H9 (cell line): ENCODE data around the gene CCL27. TPM values are rescaled to one million over a fixed set of nuclear protein-coding genes. Genes with fewer than 3 reads are reported as not detected.

Experiments used
- DNase-seq: peaks from one replicate; pipeline ENCODE4 v3.0.0-alpha.2; 2017
- H2AFZ ChIP-seq: one replicate; pipeline ENCODE4 v1.6.1; 2013; ENCODE audit warnings: mild to moderate bottlenecking, low read length, control low read depth, moderate library complexity
- H2AK5ac ChIP-seq: 2 replicates; pipeline ENCODE4 v1.6.1; 2013; ENCODE audit warnings: low read length, control low read depth, mixed read lengths; ENCODE audit not compliant: insufficient read length
- H2BK120ac ChIP-seq: one replicate; pipeline ENCODE4 v1.6.1; 2013; ENCODE audit warnings: low read depth, mild to moderate bottlenecking, low read length, control low read depth, inconsistent platforms; ENCODE audit not compliant: poor library complexity, severe bottlenecking
- H2BK12ac ChIP-seq: 2 replicates; pipeline ENCODE4 v1.6.1; 2013; ENCODE audit warnings: low read length, control low read depth, mixed read lengths, low read depth; ENCODE audit not compliant: insufficient read length
- H2BK15ac ChIP-seq: 2 replicates; pipeline ENCODE4 v1.6.1; 2013; ENCODE audit warnings: low read depth, low read length, control low read depth
- H2BK20ac ChIP-seq: one replicate; pipeline ENCODE4 v1.6.1; 2013; ENCODE audit warnings: low read depth, mild to moderate bottlenecking, low read length, control low read depth, inconsistent platforms; ENCODE audit not compliant: poor library complexity, severe bottlenecking
- H2BK5ac ChIP-seq: 2 replicates; pipeline ENCODE4 v1.6.1; 2013; ENCODE audit warnings: low read length, control low read depth, mixed read lengths; ENCODE audit not compliant: insufficient read length
- H3K14ac ChIP-seq: 2 replicates; pipeline ENCODE4 v1.6.1; 2013; ENCODE audit warnings: low read length, control low read depth; ENCODE audit not compliant: insufficient read depth
- H3K18ac ChIP-seq: 2 replicates; pipeline ENCODE4 v1.6.1; 2013; ENCODE audit warnings: low read depth, mild to moderate bottlenecking, mixed read lengths, low read length, control low read depth; ENCODE audit not compliant: insufficient read length
- H3K23ac ChIP-seq: 2 replicates; pipeline ENCODE4 v1.6.1; 2013; ENCODE audit warnings: low read length, control low read depth, mixed read lengths, low read depth; ENCODE audit not compliant: insufficient read length
- H3K23me2 ChIP-seq: 2 replicates; pipeline ENCODE4 v1.6.1; 2013; ENCODE audit warnings: low read depth, mild to moderate bottlenecking, mixed read lengths, low read length, control low read depth; ENCODE audit not compliant: insufficient read length, poor library complexity, severe bottlenecking
- H3K27ac ChIP-seq: 2 replicates; pipeline ENCODE4 v1.5.1; 2013; ENCODE audit warnings: low read length, control low read depth, mixed read lengths, low read depth; ENCODE audit not compliant: insufficient read length
- H3K27me3 ChIP-seq: 2 replicates; pipeline ENCODE4 v1.6.1; 2013; ENCODE audit warnings: low read length, control low read depth, inconsistent platforms; ENCODE audit not compliant: insufficient read depth
- H3K4ac ChIP-seq: 2 replicates; pipeline ENCODE4 v1.6.1; 2013; ENCODE audit warnings: low read depth, mild to moderate bottlenecking, control low read depth, inconsistent platforms, low read length, moderate library complexity
- H3K4me1 ChIP-seq: 2 replicates; pipeline ENCODE4 v1.6.1; 2013; ENCODE audit warnings: low read length, control low read depth, inconsistent platforms; ENCODE audit not compliant: insufficient read depth
- H3K4me2 ChIP-seq: 2 replicates; pipeline ENCODE4 v1.6.1; 2013; ENCODE audit warnings: low read length, control low read depth, mixed read lengths; ENCODE audit not compliant: insufficient read length, insufficient read depth
- H3K56ac ChIP-seq: 2 replicates; pipeline ENCODE4 v1.6.1; 2013; ENCODE audit warnings: low read depth, mild to moderate bottlenecking, mixed read lengths, low read length, control low read depth; ENCODE audit not compliant: insufficient read length
- H3K79me1 ChIP-seq: 2 replicates; pipeline ENCODE4 v1.6.1; 2013; ENCODE audit warnings: low read depth, mild to moderate bottlenecking, moderate library complexity, low read length, control low read depth, inconsistent platforms; ENCODE audit not compliant: insufficient read depth, poor library complexity, severe bottlenecking
- H3K79me2 ChIP-seq: 2 replicates; pipeline ENCODE4 v1.6.1; 2013; ENCODE audit warnings: low read length, control low read depth, inconsistent platforms; ENCODE audit not compliant: insufficient read depth
- H3K9ac ChIP-seq: 2 replicates; pipeline ENCODE4 v1.6.1; 2013; ENCODE audit warnings: low read length, control low read depth, mixed read lengths; ENCODE audit not compliant: insufficient read length; ENCODE audit errors: extremely low read depth
- H3K9me3 ChIP-seq: one replicate; pipeline ENCODE4 v1.6.1; 2013; ENCODE audit warnings: low read depth, low read length, inconsistent platforms; ENCODE audit not compliant: control insufficient read depth
- H3T11ph ChIP-seq: one replicate; pipeline ENCODE4 v1.6.1; 2013; ENCODE audit warnings: mild to moderate bottlenecking, low read length, control low read depth, inconsistent platforms
- H4K20me1 ChIP-seq: one replicate; pipeline ENCODE4 v1.6.1; 2013; ENCODE audit not compliant: control insufficient read depth, insufficient read length, insufficient read depth
- H4K5ac ChIP-seq: 2 replicates; pipeline ENCODE4 v1.6.1; 2013; ENCODE audit warnings: low read depth, mild to moderate bottlenecking, mixed read lengths, low read length, control low read depth; ENCODE audit not compliant: insufficient read length
- H4K8ac ChIP-seq: replicated peaks from 2 replicates; pipeline ENCODE4 v1.6.1; 2013; ENCODE audit warnings: low read length, control low read depth, mixed read lengths, low read depth; ENCODE audit not compliant: insufficient read length
- H4K91ac ChIP-seq: 2 replicates; pipeline ENCODE4 v1.6.1; 2013; ENCODE audit warnings: low read depth, mild to moderate bottlenecking, moderate library complexity, mixed read lengths, low read length, control low read depth; ENCODE audit not compliant: insufficient read length
- H3K27ac Mint-ChIP-seq, 3 experiments: 2 replicates in 2 of 3; 3 replicates in 1 of 3; pipeline ENCODE4 v1.8.0; 2020 to 2021; ENCODE audit warnings: mixed read lengths in 3 of 3, mild to moderate bottlenecking in 1 of 3, moderate library complexity in 1 of 3
- H3K27me3 Mint-ChIP-seq: 2 replicates; pipeline ENCODE4 v1.8.0; 2021; ENCODE audit warnings: low read depth, mild to moderate bottlenecking, moderate library complexity, mixed read lengths
- H3K36me3 Mint-ChIP-seq, 3 experiments: 2 replicates in 2 of 3; 3 replicates in 1 of 3; pipeline ENCODE4 v1.8.0; 2020 to 2021; ENCODE audit warnings: low read depth in 3 of 3, mixed read lengths in 3 of 3; ENCODE audit not compliant: insufficient read depth in 1 of 3
- H3K4me1 Mint-ChIP-seq, 2 experiments: 2 replicates each; pipeline ENCODE4 v1.8.0; 2020; ENCODE audit warnings: mixed read lengths in 2 of 2
- H3K4me3 Mint-ChIP-seq, 2 experiments: 2 replicates in 1 of 2; 3 replicates in 1 of 2; pipeline ENCODE4 v1.8.0; 2020 to 2021; ENCODE audit warnings: mild to moderate bottlenecking in 2 of 2, mixed read lengths in 2 of 2, moderate library complexity in 1 of 2
- H3K9me3 Mint-ChIP-seq, 2 experiments: 2 replicates in 1 of 2; 3 replicates in 1 of 2; pipeline ENCODE4 v1.8.0; 2020; ENCODE audit warnings: mild to moderate bottlenecking in 2 of 2, mixed read lengths in 2 of 2, moderate library complexity in 1 of 2
- total RNA-seq: library from RNA; stranded (reverse); gene quantifications from 2 replicates; pipeline ENCODE4 v1.2.1, GENCODE V29; 2021
- TF ChIP-seq, protein P1 (sequence below): fragments of 200-600 bp; sonication (generic); conservative IDR thresholded peaks from 3 replicates; pipeline ENCODE4 v1.8.0; 2021; ENCODE audit warnings: antibody characterized with exemption, mild to moderate bottlenecking

Gene CCL27
- total RNA-seq, 1 experiment from 2014 or later: 0.28 TPM

GRCh38 chr9:34694811-34695210, 32.4 kb upstream of the CCL27 start:
- no peak overlapping the region for H3K56ac ChIP-seq
- H4K20me1 ChIP-seq: no peaks in the 10 kb centered on the region
- peaks cover 21% of the 10 kb centered on the region for H3K27me3 Mint-ChIP-seq
- no peak for DNase-seq
- H2BK5ac ChIP-seq: no peak overlapping the region
- H3K23me2 ChIP-seq: no peaks in the 10 kb centered on the region
- no peak overlapping the region for H3K23ac ChIP-seq
- no peak overlapping the region for H3K4me2 ChIP-seq
- no peak overlapping the region for H2BK120ac ChIP-seq
- no peak overlapping the region for H4K91ac ChIP-seq
- H4K8ac ChIP-seq: no peak overlapping the region
- H3K4ac ChIP-seq: no peak overlapping the region
- no peak overlapping the region for H3K27ac Mint-ChIP-seq
- H3T11ph ChIP-seq: no peak overlapping the region
- H3K4me1 Mint-ChIP-seq: peaks cover 3 to 4% of the 10 kb centered on the region in 2 experiments; a peak in 3 of 4 replicates
- H4K5ac ChIP-seq: no peak overlapping the region
- no peak overlapping the region for H2BK15ac ChIP-seq
- no peaks in the 10 kb centered on the region for H3K9me3 Mint-ChIP-seq
- H3K79me2 ChIP-seq: no peaks in the 10 kb centered on the region
- H3K27ac ChIP-seq: no peak overlapping the region
- no peak overlapping the region for H3K18ac ChIP-seq
- H2BK12ac ChIP-seq: no peak overlapping the region
- H3K9me3 ChIP-seq: no peaks in the 10 kb centered on the region
- H3K36me3 Mint-ChIP-seq: no peaks in the 10 kb centered on the region; a peak in 1 of 7 replicates
- H2AFZ ChIP-seq: no peak overlapping the region
- TF ChIP-seq, protein P1, sequence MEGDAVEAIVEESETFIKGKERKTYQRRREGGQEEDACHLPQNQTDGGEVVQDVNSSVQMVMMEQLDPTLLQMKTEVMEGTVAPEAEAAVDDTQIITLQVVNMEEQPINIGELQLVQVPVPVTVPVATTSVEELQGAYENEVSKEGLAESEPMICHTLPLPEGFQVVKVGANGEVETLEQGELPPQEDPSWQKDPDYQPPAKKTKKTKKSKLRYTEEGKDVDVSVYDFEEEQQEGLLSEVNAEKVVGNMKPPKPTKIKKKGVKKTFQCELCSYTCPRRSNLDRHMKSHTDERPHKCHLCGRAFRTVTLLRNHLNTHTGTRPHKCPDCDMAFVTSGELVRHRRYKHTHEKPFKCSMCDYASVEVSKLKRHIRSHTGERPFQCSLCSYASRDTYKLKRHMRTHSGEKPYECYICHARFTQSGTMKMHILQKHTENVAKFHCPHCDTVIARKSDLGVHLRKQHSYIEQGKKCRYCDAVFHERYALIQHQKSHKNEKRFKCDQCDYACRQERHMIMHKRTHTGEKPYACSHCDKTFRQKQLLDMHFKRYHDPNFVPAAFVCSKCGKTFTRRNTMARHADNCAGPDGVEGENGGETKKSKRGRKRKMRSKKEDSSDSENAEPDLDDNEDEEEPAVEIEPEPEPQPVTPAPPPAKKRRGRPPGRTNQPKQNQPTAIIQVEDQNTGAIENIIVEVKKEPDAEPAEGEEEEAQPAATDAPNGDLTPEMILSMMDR: no peak
- H3K79me1 ChIP-seq: no peaks in the 10 kb centered on the region
- H3K4me3 Mint-ChIP-seq: no peak overlapping the region
- no peak overlapping the region for H3K14ac ChIP-seq
- H2AK5ac ChIP-seq: no peak overlapping the region
- no peak overlapping the region for H2BK20ac ChIP-seq
- H3K9ac ChIP-seq: no peak overlapping the region
- H3K4me1 ChIP-seq: no peaks in the 10 kb centered on the region
- peaks cover 3% of the 10 kb centered on the region; the same call in 1 of the 2 replicates for H3K27me3 ChIP-seq
